Kidney (tissue), 14 donors: Measurements from ENCODE around the gene CASKIN2. TPM values are rescaled to one million over a fixed set of nuclear protein-coding genes. Genes with fewer than 3 reads are reported as not detected.

Source experiments
- DNase-seq, 5 donors: peaks; one replicate each; pipeline ENCODE4 v3.0.0-alpha.2; 2013 to 2020
- FAIRE-seq: peaks from 2 replicates; lab custom pipeline; 2012; peaks lifted over from hg19 to GRCh38; lab: Jason Lieb, UNC
- H3K27ac ChIP-seq, 2 donors: one replicate each; pipeline ENCODE4 v1.7.0; 2013; ENCODE audit warnings: low read depth in 2 of 2, low read length in 2 of 2, inconsistent platforms in 1 of 2
- H3K27me3 ChIP-seq: one replicate; pipeline ENCODE4 v1.7.1; 2013; ENCODE audit warnings: low read length, inconsistent platforms; ENCODE audit not compliant: control insufficient read depth, insufficient read depth
- H3K36me3 ChIP-seq, 3 donors: one replicate each; pipeline versions ENCODE4 v1.7.0 to v1.7.1; 2013; ENCODE audit warnings: low read length in 3 of 3, control low read depth in 1 of 3, inconsistent platforms in 1 of 3; ENCODE audit not compliant: insufficient read depth in 3 of 3, control insufficient read depth in 2 of 3
- H3K4me1 ChIP-seq, 3 donors: one replicate each; pipeline versions ENCODE4 v1.7.0 to v1.7.1; 2013; ENCODE audit warnings: low read length in 3 of 3, inconsistent platforms in 1 of 3, low read depth in 1 of 3; ENCODE audit not compliant: control insufficient read depth in 2 of 3, insufficient read depth in 2 of 3
- H3K4me3 ChIP-seq, 3 donors: one replicate each; pipeline versions ENCODE4 v1.7.0 to v1.8.1; 2013; ENCODE audit warnings: low read length in 3 of 3, control low read depth in 1 of 3, inconsistent platforms in 1 of 3
- H3K9ac ChIP-seq, 3 donors: one replicate each; pipeline versions ENCODE4 v1.7.0 to v1.7.1; 2013; ENCODE audit warnings: low read length in 3 of 3, control low read depth in 1 of 3, inconsistent platforms in 1 of 3
- H3K9me3 ChIP-seq, 3 donors: one replicate each; pipeline versions ENCODE4 v1.7.0 to v1.7.1; 2013; ENCODE audit warnings: low read length in 3 of 3, control low read depth in 1 of 3, inconsistent platforms in 1 of 3; ENCODE audit not compliant: control insufficient read depth in 2 of 3, insufficient read depth in 1 of 3
- intact Hi-C: fragments of 100-400 bp; cut with DNase I; formaldehyde crosslinking; loops from one replicate; pipeline ENCODE4 v1.11.1; 2022
- polyA plus RNA-seq: library from polyadenylated mRNA; stranded (reverse); fragments of 350-450 nt; fragmentation: Illumina TruSeq; extraction: RNeasy Lipid Tissue Mini Kit (QIAGEN cat#74804); gene quantifications from one replicate; pipeline ENCODE4 v1.2.3, GENCODE V29; 2014; ENCODE audit warnings: low read depth, low replicate concordance; ENCODE audit not compliant: insufficient read depth
- total RNA-seq: library from RNA; stranded (reverse); fragmentation: NEBNext Ultra II Directional; extraction: Animal tissue kit (Norgen Biotek cat#: 25700); gene quantifications from one replicate; pipeline ENCODE4 v1.2.1, GENCODE V29; 2021
- TF ChIP-seq, protein P1 (sequence below): IDR thresholded peaks from 3 replicates; pipeline ENCODE4 v1.5.1; 2012; ENCODE audit warnings: mild to moderate bottlenecking, moderate library complexity, borderline replicate concordance; ENCODE audit not compliant: insufficient read depth; ENCODE audit errors: extremely low read depth
- donor health status: control.
- donor health status: control.
- donor health status: control.
- donor health status: control.
- donor health status: control.
- donor health status: DM: yes; HTN: yes; CAD: no.
- donor health status: Normal renal cell carcinoma (clear cell type).

Gene CASKIN2
- total and polyA plus RNA-seq, 2 donors from 2014 or later: 25.0 to 98.6 TPM

DNA sequence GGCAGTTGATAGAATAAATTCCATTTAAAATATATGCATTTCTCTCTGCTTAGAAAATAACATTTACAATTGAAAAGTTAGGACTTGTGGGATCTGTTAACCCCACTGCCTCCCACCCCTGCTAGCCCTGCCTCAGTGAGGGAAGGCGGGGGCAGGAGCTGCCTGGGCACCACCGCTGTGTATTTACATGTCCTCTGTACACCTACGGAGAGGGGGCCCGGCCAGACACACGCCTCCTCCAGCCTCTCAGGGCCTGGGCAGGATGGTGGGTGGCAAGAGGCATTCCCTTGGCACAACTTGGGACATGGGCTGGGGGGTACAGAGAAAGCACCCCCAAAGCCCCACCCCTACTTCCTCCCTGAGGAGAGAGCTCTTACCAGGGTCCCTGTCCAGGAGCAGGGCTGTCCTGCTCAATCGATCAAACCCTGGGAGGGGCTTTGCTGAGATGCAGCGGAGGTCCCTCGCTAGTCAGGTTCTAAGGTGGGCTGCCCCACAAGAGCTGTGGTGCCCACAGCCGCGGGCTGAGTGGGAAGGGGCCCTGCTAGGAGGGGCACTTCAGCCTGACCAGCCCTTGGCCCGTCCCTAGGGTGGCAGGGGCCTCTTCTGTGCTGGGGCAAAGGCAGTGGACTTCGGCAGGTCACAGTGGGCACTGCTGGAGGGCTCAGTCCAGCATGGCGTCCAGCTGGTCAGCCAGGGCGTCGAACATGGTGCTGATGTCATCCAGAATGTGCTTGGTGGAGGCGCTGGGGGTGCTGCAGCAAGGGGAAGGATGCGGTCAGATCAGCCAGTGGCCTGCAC is 14.7 kb downstream of the CASKIN2 start:
- intact Hi-C loops: loop anchor here (10.0 kb wide), 1 partner anchor 76 kb away; no protein-coding TSS in a partner anchor

GRCh38 chr17:75499313-75500022 is 15.9 kb downstream of the CASKIN2 start:
- TF ChIP-seq, protein P1, sequence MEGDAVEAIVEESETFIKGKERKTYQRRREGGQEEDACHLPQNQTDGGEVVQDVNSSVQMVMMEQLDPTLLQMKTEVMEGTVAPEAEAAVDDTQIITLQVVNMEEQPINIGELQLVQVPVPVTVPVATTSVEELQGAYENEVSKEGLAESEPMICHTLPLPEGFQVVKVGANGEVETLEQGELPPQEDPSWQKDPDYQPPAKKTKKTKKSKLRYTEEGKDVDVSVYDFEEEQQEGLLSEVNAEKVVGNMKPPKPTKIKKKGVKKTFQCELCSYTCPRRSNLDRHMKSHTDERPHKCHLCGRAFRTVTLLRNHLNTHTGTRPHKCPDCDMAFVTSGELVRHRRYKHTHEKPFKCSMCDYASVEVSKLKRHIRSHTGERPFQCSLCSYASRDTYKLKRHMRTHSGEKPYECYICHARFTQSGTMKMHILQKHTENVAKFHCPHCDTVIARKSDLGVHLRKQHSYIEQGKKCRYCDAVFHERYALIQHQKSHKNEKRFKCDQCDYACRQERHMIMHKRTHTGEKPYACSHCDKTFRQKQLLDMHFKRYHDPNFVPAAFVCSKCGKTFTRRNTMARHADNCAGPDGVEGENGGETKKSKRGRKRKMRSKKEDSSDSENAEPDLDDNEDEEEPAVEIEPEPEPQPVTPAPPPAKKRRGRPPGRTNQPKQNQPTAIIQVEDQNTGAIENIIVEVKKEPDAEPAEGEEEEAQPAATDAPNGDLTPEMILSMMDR: no peak
- Histone ChIP-seq H3K27me3 (no peaks in the 10 kb centered on the region), H3K27ac (peak overlapping the region; percentile 36 to 63), H3K4me3 (no peak overlapping the region), H3K4me1 (peaks cover 0 to 28% (median 2%) of the 10 kb centered on the region in 3 donors), H3K9ac (no peak overlapping the region), H3K36me3 (peaks cover 0 to 45% (median 12%) of the 10 kb centered on the region in 3 donors), H3K9me3 (no peaks in the 10 kb centered on the region)
- no peak for FAIRE-seq
- intact Hi-C loops: loop anchor here (10.0 kb wide), 1 partner anchor 75 kb away; no protein-coding TSS in a partner anchor
- DNase-seq: peak in 3 of 5 donors; percentile 53 to 72 (median 68)

More for the DNA sequence above, 14.7 kb downstream of the CASKIN2 start:
- Histone ChIP-seq H3K27me3 (no peaks in the 10 kb centered on the region), H3K4me3 (no peak overlapping the region), H3K9ac (peak overlapping the region in 1 of 3 donors; percentile 26), H3K36me3 (peaks cover 0 to 53% (median 6%) of the 10 kb centered on the region in 3 donors), H3K9me3 (no peaks in the 10 kb centered on the region), H3K27ac (peak overlapping the region; percentile 63 to 70), H3K4me1 (peaks cover 0 to 31% (median 5%) of the 10 kb centered on the region in 3 donors)
- TF ChIP-seq, protein P1: no peak
- FAIRE-seq (no peak), DNase-seq (no peak)

DNA sequence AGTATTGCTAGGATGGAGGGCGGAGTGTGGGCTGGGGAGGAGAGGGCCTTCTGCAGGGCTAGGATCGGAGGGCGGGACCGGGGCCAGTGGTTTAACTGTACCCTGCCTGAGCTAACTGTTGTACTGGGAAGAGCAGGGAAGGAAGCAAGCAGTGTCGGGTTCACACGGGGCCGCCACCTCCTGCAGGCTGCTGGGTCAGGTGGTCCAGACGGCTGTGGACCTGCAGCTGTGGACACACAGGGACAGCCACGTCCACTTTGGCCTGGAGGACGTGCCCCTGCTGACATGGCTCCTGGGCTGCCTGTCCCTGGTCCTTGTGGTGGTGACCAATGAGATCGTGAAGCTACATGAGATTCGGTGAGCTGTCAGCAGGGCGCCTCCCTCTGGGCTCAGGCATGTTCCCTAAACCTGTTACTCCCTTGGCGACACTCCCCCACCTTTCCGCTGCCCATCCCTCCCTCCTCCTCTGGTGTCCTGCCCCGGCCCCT is 16.6 kb downstream of the CASKIN2 start:
- H3K4me3 ChIP-seq: no peak overlapping the region
- H3K27me3 ChIP-seq: no peaks in the 10 kb centered on the region
- no peak overlapping the region for H3K9ac ChIP-seq
- peak overlapping the region in 1 of 2 donors; percentile 9 for H3K27ac ChIP-seq
- no peak for FAIRE-seq
- peaks cover 0 to 25% (median 0%) of the 10 kb centered on the region in 3 donors for H3K4me1 ChIP-seq
- peak in 3 of 5 donors; percentile 64 to 70 (median 67) for DNase-seq
- no peaks in the 10 kb centered on the region for H3K9me3 ChIP-seq
- H3K36me3 ChIP-seq: peaks cover 0 to 51% (median 13%) of the 10 kb centered on the region in 3 donors
- intact Hi-C loops: no loop called here
- TF ChIP-seq, protein P1: no peak
